ENCODE data around the gene CROCC.
"Not testable (repeated sequence)": the region's sequence is repeated elsewhere in the genome, so short reads cannot be mapped to it uniquely, and the experiment has no call there.

CROCC gene, protein sequence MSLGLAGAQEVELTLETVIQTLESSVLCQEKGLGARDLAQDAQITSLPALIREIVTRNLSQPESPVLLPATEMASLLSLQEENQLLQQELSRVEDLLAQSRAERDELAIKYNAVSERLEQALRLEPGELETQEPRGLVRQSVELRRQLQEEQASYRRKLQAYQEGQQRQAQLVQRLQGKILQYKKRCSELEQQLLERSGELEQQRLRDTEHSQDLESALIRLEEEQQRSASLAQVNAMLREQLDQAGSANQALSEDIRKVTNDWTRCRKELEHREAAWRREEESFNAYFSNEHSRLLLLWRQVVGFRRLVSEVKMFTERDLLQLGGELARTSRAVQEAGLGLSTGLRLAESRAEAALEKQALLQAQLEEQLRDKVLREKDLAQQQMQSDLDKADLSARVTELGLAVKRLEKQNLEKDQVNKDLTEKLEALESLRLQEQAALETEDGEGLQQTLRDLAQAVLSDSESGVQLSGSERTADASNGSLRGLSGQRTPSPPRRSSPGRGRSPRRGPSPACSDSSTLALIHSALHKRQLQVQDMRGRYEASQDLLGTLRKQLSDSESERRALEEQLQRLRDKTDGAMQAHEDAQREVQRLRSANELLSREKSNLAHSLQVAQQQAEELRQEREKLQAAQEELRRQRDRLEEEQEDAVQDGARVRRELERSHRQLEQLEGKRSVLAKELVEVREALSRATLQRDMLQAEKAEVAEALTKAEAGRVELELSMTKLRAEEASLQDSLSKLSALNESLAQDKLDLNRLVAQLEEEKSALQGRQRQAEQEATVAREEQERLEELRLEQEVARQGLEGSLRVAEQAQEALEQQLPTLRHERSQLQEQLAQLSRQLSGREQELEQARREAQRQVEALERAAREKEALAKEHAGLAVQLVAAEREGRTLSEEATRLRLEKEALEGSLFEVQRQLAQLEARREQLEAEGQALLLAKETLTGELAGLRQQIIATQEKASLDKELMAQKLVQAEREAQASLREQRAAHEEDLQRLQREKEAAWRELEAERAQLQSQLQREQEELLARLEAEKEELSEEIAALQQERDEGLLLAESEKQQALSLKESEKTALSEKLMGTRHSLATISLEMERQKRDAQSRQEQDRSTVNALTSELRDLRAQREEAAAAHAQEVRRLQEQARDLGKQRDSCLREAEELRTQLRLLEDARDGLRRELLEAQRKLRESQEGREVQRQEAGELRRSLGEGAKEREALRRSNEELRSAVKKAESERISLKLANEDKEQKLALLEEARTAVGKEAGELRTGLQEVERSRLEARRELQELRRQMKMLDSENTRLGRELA (N-terminal part only)

GRCh38 chr1:16921391-16922185, at the start of gene CROCC:
CROCC (plus strand) TSS chr1:16921931; CDS start chr1:16922019, 88 bp downstream.
- DNase-seq, result peak; percentile 74

DNA sequence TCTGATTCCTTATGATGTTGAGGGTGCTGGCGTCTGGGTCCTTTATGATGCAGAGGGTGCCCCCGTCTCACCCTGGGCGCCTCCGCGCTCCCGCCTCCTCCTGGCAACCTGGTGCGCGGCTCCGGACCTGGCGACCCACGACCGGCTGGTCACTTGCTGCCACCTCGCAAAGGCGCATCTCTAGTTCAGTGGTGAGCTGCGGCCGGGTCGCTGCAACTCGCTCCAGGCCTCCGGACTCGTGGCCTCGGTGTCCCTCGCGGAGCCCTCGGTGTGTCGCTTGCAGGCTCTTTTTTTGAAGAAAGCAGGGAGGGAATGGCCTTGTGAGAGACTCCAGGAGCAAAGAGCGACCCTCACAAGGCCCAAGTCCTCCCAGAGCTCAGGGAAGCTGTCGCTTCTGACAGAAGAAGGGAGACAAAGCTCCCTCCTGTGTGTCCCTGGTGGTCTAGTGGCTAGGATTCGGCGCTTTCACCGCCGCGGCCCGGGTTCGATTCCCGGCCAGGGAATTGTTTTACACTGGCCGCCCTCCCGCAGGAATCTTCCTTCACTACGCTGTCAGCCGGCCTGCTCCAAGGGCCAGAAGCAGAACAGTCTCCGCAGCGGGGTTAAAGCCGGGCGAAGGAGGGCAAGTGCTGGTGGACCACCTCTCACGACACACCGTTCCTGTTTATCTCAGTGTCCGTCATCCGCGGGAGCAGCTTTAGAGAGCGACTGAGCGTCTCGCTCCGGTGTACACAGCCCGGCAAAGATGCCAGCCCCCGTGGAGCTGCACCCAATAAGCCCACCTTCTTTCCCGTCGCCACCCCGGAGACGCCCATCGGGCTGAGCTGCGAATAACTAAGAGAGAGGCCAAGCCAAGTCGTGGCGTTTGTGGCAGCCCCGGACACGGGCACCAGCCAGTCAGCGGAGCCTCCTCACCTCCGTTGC, 49.3 kb upstream of the CROCC start:
- DNase-seq, result peak; percentile 68

DNA sequence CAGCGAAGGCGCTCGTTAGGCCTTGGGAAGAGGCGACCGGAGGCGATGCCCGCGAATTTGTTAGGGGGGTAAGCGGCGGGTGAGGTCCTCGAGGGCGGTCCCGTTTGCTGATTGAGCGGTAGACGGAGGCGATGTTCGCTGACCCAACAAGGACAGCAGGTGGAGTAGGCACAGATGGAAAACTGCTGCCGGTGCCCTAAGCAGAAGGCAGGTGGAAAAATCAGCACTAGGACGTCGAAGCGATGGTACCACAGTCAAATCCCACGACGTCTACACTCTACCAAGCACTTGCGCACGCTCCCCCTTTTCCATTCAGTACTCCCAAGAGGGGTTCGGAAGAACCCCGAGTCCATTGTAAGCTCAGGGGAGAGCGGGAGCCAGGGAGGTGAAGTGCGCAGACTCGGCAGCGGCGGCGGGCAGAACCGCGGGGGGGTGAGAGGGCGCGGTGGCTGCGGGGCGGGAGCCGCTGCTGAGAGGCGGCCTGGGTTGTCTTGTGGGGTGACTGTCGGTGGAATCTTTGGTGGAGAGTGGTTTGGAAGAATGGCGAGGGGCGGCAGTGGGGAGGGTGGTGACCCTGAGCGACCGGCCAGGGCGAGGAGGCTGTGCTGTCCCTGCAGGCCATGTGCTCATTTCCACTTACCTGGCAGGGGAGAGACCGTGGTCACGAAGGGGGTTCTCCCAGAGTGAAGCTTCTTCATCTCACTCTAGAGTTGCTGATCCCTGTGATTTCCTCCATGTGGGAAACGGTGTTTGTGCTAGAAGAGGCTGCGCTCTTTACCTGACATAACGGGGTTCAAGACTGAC, 48.5 kb upstream of the CROCC start:
- DNase-seq, result peak; percentile 46

DNA sequence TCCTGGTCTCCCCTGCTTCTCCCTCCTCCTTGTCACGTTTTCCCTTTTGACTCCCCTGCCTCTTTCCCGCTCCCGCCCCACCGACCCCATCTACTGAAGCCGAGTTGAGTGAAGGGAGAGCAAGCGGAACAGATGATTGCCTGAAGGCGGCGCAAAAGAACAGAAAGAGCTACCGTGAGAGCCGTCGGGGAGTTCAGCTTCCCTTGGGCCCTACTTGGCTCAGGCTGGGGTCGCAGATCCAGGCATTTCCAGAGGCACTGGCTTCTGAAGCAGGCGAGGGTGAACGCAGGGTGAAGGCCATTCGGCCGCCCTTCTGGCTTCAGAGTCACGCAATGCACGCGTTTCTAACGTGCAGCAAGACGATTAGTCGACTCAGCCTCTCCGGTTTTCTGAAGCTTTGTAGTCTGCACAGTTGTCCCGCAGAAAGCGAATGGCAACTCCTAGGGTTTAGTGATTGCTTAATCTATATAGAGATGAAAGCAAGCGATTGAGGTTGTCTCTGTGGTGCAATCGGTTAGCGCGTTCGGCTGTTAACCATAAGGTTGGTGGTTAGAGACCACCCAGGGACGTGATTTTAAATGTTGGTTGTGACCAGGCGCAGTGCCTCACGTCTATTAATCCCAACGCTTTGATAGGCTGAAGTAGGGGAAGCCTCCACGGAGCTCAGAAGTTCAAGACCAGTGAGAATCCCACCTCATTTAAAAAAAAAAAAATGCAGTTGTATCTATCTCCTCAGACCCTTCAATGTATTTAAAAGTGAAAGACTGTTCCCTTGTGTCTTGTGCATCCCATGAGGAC, 46.6 kb upstream of the CROCC start:
- DNase-seq, result not testable (repeated sequence)

DNA sequence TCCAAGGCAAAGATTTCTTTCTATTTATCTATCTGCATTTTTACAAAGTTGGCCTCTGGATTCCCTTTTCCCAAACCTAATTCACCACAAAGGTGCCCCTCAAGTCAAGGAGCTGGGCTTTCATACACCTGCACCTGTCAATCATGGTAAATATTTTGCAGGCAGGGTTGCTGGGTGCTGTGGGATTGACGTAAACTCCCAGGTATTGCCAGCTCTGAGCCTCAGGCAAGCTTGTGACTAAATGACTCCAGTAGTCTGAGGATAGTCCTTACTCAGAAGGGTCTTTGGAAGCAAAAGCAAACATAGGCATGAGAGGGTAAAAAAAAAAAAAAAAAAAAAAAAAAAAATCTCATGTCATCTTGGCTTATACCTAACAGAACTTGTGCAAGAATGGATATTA, 40.0 kb upstream of the CROCC start:
- not testable (repeated sequence) for DNase-seq

DNA sequence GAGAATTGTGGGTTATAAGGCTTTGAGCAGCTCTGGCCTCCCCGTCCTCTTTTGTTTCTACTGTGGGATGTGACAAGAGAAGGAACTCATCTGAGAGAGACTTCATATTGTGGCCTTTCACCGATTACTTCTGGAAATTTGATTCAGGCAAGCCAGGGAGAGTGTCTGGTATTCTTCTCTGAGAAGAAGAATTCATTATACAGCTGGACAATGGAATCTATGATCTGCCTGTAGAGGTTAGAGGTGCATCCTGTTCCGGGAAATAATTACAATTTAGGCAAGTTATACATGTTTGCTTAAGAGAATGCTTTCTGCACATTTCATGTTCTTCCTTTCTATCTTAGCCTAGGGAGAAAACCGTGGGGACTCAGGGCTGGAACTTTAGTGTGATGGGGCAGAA, 38.7 kb upstream of the CROCC start:
- DNase-seq, result no peak

GRCh38 chr1:16884487-16884886, 37.2 kb upstream of the CROCC start:
- DNase-seq, result not testable (repeated sequence)

GRCh38 chr1:16886860-16887605, 34.7 kb upstream of the CROCC start:
- no peak for DNase-seq

DNA sequence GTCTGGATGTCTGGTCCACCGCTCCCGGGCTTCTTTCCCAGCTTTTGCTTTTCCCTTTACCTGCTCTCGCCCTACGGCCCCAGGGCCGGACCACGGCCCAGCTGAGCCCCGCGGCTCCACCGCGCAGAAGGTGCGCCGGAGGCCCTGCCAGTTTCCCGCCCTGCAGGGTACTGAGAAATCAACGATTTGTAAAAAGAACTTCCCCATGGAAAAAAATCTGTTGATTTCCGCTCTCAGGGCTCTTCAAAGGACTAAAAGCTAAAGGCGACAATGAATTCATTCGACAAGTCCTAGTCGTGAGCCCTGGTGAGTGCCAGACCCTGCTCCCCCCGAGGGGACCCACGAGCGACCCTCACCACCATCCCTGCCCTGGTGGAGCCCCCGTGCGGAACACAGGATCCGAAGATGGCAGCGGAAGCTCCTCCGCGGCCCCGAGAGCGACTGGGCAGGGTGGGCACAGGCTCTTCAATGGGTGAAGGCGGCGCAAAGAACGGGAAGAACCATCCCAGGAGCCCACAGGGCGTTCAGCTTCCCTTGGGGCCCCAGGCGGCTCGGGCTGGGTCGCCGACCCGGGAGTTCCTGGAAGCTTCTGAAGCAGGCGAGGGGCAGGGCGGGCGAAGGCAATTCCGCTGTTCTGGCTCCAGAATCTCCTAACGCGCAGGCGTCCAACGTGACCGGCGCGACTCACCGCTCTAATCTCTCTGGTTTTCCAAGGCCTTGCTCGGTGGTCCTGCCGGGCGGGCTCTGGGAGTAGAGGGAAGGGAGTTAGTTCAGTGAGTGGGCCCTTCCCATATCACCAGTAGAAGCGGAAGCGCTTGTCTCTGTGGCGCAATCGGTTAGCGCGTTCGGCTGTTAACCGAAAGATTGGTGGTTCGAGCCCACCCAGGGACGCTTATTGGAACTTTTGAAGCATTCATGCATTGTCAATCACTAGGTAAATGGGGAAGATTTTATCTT, 32.6 kb upstream of the CROCC start:
- peak; percentile 82 for DNase-seq

DNA sequence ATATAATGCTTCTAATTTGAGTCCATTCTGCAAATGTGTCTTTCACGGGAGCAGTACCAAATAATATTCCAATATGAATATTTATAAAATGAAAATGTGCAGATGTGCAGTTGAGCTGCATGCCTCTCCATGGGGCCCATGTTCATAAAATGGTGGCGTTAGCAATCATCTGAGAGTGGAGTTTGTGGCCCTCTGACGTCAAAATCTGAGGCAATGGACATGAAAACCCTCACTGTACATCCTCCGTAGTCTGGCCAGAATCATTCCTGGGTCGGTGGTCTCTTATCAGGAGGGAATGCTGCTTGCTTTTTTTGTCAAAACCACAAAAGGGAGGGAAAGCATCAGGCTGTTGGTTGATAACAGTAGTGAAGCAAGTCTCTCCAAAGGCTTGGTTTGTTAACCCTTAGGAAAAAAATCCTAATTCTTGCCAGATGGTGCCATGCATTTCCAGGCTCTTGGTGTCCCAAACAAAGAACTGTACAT, 31.2 kb upstream of the CROCC start:
- DNase-seq, result peak; percentile 48

- DNase-seq, result not testable (repeated sequence)
Measured at GRCh38 chr1:16891057-16891456, 30.7 kb upstream of the CROCC start.

DNA sequence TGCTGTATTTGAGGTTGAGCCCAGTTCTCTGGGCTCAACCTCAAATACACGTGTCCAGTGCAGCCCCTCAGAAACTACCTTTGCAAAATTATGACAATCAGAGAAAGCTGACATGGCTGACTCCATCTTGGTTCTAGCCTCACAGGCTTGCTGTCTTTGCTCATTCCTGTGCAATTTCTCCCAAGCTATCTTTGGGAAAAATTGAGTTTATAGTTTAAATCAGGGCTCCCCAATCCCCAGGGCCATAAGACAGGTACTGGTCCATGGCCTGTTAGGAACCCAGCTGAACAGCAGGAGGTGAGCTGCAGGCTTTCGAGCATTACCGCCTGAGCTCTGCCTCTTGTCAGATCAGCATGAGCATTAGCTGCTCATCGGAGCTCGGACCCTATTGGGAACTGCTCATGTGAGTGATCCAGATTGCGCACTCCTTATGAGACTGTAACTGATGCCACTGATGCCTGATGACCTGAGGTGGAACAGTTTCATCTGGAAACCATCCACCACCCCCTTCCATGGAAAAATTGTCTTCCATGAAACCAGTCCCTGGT, 28.7 kb upstream of the CROCC start:
- DNase-seq, result not testable (repeated sequence)

GRCh38 chr1:16893796-16894195, 27.9 kb upstream of the CROCC start:
- DNase-seq, result not testable (repeated sequence)

GRCh38 chr1:16894338-16894737, 27.4 kb upstream of the CROCC start:
- DNase-seq, result not testable (repeated sequence)

DNA sequence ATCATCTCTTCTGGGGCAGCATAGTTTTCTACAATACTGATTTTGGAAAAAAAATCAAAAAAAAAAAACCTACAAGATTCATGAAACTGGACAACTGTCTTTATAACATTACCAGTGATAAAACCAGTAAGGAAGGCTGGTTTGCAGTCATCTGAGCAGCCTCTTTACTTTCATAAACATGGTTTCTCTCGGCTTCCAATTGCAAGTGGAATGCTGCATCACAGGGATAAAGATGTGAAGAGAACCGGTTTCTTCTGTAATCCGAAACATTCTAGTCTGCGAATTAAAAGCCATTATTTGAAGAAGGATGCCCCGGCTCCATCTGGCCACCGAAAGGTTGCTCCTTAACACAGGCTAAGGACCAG, 26.5 kb upstream of the CROCC start:
- not testable (repeated sequence) for DNase-seq

DNA sequence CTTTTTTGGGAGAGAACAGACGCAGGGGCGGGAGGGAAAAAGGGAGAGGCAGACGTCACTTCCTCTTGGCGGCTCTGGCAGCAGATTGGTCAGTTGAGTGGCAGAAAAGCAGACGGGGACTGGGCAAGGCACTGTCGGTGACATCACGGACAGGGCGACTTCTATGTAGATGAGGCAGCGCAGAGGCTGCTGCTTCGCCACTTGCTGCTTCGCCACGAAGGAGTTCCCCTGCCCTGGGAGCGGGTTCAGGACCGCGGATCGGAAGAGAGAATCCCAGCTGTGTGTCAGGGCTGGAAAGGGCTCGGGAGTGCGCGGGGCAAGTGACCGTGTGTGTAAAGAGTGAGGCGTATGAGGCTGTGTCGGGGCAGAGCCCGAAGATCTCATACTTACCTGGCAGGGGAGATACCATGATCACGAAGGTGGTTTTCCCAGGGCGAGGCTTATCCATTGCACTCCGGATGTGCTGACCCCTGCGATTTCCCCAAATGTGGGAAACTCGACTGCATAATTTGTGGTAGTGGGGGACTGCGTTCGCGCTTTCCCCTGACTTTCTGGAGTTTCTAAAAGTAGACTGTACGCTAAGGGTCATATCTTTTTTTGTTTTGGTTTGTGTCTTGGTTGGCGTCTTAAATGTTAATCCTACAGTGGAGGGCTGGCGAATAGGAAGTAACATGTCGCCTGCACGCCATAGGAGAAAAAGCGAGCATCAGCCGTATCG, 26.0 kb upstream of the CROCC start, which contains the start of gene RNU1-2:
Gene RNU1-2 (plus strand): TSS at position 383 of the 718 bp plus-strand sequence.
- peak; percentile 99 for DNase-seq

All from hematopoietic multipotent progenitor cell treated with erythropoietin and hydrocortisone succinate and interleukin-3 and kit ligand, for 4 days (in vitro differentiated cells).